IMR-90 (cell line): ENCODE data around the gene RIMBP3B.
"Not testable (repeated sequence)": the region's sequence is repeated elsewhere in the genome, so short reads cannot be mapped to it uniquely, and the experiment has no call there.

Experiments used
- BHLHE40 ChIP-seq: fragments of 150-350 bp; IDR thresholded peaks from 2 replicates; pipeline ENCODE4 v1.6.1; 2016; ENCODE audit warnings: mild to moderate bottlenecking, low read depth, low read length
- CEBPB ChIP-seq: IDR thresholded peaks from 2 replicates; pipeline ENCODE4 v1.6.1; 2012; ENCODE audit warnings: low read depth, low read length, improper control_type of control experiment
- CHD1 ChIP-seq: IDR thresholded peaks from 2 replicates; pipeline ENCODE4 v1.6.1; 2012; ENCODE audit warnings: low read depth, low read length, improper control_type of control experiment
- CTCF ChIP-seq: conservative IDR thresholded peaks from 2 replicates; pipeline ENCODE4 v1.5.1; 2012; ENCODE audit warnings: mild to moderate bottlenecking, low read depth, low read length, improper control_type of control experiment
- POLR2A ChIP-seq: IDR thresholded peaks from 2 replicates; pipeline ENCODE4 v1.6.1; 2012; ENCODE audit warnings: mild to moderate bottlenecking, low read depth, low read length
- RAD21 ChIP-seq: IDR thresholded peaks from 2 replicates; pipeline ENCODE4 v1.6.1; 2012; ENCODE audit warnings: low read length, improper control_type of control experiment
- RCOR1 ChIP-seq: IDR thresholded peaks from 2 replicates; pipeline ENCODE4 v1.6.1; 2012; ENCODE audit warnings: mild to moderate bottlenecking, low read length, improper control_type of control experiment; ENCODE audit not compliant: insufficient replicate concordance
- RFX5 ChIP-seq: IDR thresholded peaks from 2 replicates; pipeline ENCODE4 v1.8.0; 2012; ENCODE audit warnings: low read depth, mild to moderate bottlenecking, low read length, moderate library complexity
- SMC3 ChIP-seq: fragments of 150-350 bp; IDR thresholded peaks from 2 replicates; pipeline ENCODE4 v1.6.1; 2016; ENCODE audit warnings: low read depth, mild to moderate bottlenecking, antibody characterized with exemption, low read length, moderate library complexity
- USF2 ChIP-seq: fragments of 150-350 bp; IDR thresholded peaks from 2 replicates; pipeline ENCODE4 v1.6.1; 2017; ENCODE audit warnings: mild to moderate bottlenecking, antibody characterized with exemption, low read length, low read depth

- TF ChIP-seq CTCF, POLR2A, CEBPB, RAD21, USF2, CHD1, SMC3, RFX5, BHLHE40, RCOR1: not testable (repeated sequence)
Observed at GRCh38 chr22:21360525-21360924, 23.0 kb upstream of the RIMBP3B start.
